ENCODE results near the gene BMP7.

- TF ChIP-seq CTCF (IDR thresholded peaks at IDR 0.05) (no peak), EP300 (IDR thresholded peaks at IDR 0.05) (no peak), POLR2A (IDR thresholded peaks at IDR 0.05) (no peak)
These were observed 12.0 kb upstream of the BMP7 start for GRCh38 chr20:57278457-57278856.
